K562 (cell line): ENCODE results near the gene CAPZA1. TPM values are rescaled to one million over a fixed set of nuclear protein-coding genes. Genes with fewer than 3 reads are reported as not detected.
A peak's percentile ranks its signal among the peaks of the same experiment; 100 is the strongest.

Experiments used
- ATAC-seq: fragments of 200-7000 bp; cut with Tn5 transposase; 3 replicates; pipeline ENCODE4 v1.9.1; 2020; ENCODE audit warnings: moderate library complexity
- BruUV-seq: library from RNA; stranded (reverse); fragments of 400-500 nt; replicated peaks from 2 replicates; lab custom pipeline; 2021; lab: Mats Ljungman, UMichigan
- CTCF ChIA-PET: fragments of 300-600 bp; formaldehyde crosslinking; extraction: SDS; loops from one replicate; lab custom pipeline; 2021; ENCODE audit warnings: low intra/inter-chr PET ratio; lab: Yijun Ruan, JAX
- POLR2A ChIA-PET: fragments of 300-600, 350-650 bp; sonication (Branson Sonifier 250); formaldehyde crosslinking; extraction: SDS; loops from one replicate; lab custom pipeline; 2021; ENCODE audit warnings: antibody characterized with exemption, inconsistent platforms; lab: Yijun Ruan, JAX
- DNase-seq, 4 experiments: peaks; one replicate each; pipeline versions ENCODE4 v3.0.0 to v3.0.0-alpha.2; 2011 to 2018; ENCODE audit warnings: low spot score in 3 of 4, mixed read lengths in 3 of 4; ENCODE audit errors: extremely low read depth in 1 of 4
- FAIRE-seq: peaks from 2 replicates; lab custom pipeline; 2011; peaks lifted over from hg19 to GRCh38; lab: Jason Lieb, UNC
- H2AFZ ChIP-seq: 2 replicates; pipeline ENCODE4 v1.6.0; 2011; ENCODE audit warnings: low read depth, low read length, control low read depth, inconsistent platforms
- H3K27ac ChIP-seq: fragments of 200-600 bp; 3 replicates; pipeline ENCODE4 v1.8.0; 2011; ENCODE audit warnings: low read depth, mild to moderate bottlenecking, control low read depth, inconsistent platforms, low read length, moderate library complexity, mixed read lengths; ENCODE audit errors: extremely low read depth
- H3K27me3 ChIP-seq, 2 experiments: fragments of 300-600 bp in 1 of 2; 2 replicates in 1 of 2; 3 replicates in 1 of 2; pipeline versions ENCODE4 v1.6.0 to v1.8.0; 2011; ENCODE audit warnings: inconsistent platforms in 2 of 2, low read length in 2 of 2, mild to moderate bottlenecking in 1 of 2, mixed read lengths in 1 of 2, moderate library complexity in 1 of 2; ENCODE audit not compliant: control insufficient read depth in 2 of 2, insufficient read depth in 2 of 2
- H3K36me3 ChIP-seq: fragments of 300-600 bp; 3 replicates; pipeline ENCODE4 v1.8.0; 2011; ENCODE audit warnings: mild to moderate bottlenecking, low read length, inconsistent platforms; ENCODE audit not compliant: control insufficient read depth, insufficient read depth
- H3K4me1 ChIP-seq, 2 experiments: fragments of 200-600 bp in 1 of 2; replicated peaks in 1 of 2; 2 replicates in 1 of 2; 3 replicates in 1 of 2; pipeline versions ENCODE4 v1.5.1 to v1.8.0; 2011; ENCODE audit warnings: inconsistent platforms in 2 of 2, low read length in 2 of 2, mild to moderate bottlenecking in 1 of 2, mixed read lengths in 1 of 2, moderate library complexity in 1 of 2; ENCODE audit not compliant: control insufficient read depth in 2 of 2, insufficient read depth in 2 of 2
- H3K4me2 ChIP-seq: 2 replicates; pipeline ENCODE4 v1.6.1; 2011; ENCODE audit warnings: low read length, control low read depth, inconsistent platforms, mixed read lengths; ENCODE audit not compliant: insufficient read depth
- H3K4me3 ChIP-seq: fragments of 200-600 bp; sonication (generic), shearing (Covaris generic); 2 replicates; pipeline ENCODE4 v1.5.1; 2016; ENCODE audit warnings: control low read depth, inconsistent platforms
- H3K79me2 ChIP-seq: fragments of 200-600 bp; 3 replicates; pipeline ENCODE4 v1.8.0; 2011; ENCODE audit warnings: low read length, inconsistent platforms; ENCODE audit not compliant: control insufficient read depth, insufficient read depth
- H3K9ac ChIP-seq, 2 experiments: 2 replicates each; pipeline versions ENCODE4 v1.6.0 to v1.6.1; 2011; ENCODE audit warnings: low read depth in 2 of 2, low read length in 2 of 2, control low read depth in 1 of 2, inconsistent platforms in 1 of 2, mild to moderate bottlenecking in 1 of 2, mixed read lengths in 1 of 2; ENCODE audit not compliant: insufficient read depth in 1 of 2
- H3K9me1 ChIP-seq: one replicate; pipeline ENCODE4 v1.6.0; 2011; ENCODE audit warnings: inconsistent platforms, mild to moderate bottlenecking, low read length, moderate library complexity; ENCODE audit not compliant: control insufficient read depth, insufficient read depth
- H3K9me3 ChIP-seq: replicated peaks from 2 replicates; pipeline ENCODE4 v1.5.1; 2011; ENCODE audit warnings: low read depth, low read length, inconsistent platforms; ENCODE audit not compliant: control insufficient read depth, insufficient read depth
- H4K20me1 ChIP-seq: replicated peaks from 2 replicates; pipeline ENCODE4 v1.6.1; 2011; ENCODE audit warnings: low read length, inconsistent platforms, mixed read lengths; ENCODE audit not compliant: control insufficient read depth, insufficient read depth
- ASH1L ChIP-seq: fragments of 450-650 bp; IDR thresholded peaks from 2 replicates; pipeline ENCODE4 v1.6.1; 2018; ENCODE audit warnings: borderline replicate concordance, mild to moderate bottlenecking, low read depth; ENCODE audit not compliant: partially characterized antibody
- CREBBP ChIP-seq: IDR thresholded peaks from one replicate; pipeline ENCODE4 v1.6.1; 2012; ENCODE audit warnings: low read depth, mild to moderate bottlenecking, control low read depth, inconsistent platforms, low read length
- RBM25 ChIP-seq: fragments of 200-400 bp; formaldehyde crosslinking; IDR thresholded peaks from 2 replicates; pipeline ENCODE4 v1.6.1; 2018; ENCODE audit warnings: low read length, low read depth, moderate library complexity; ENCODE audit not compliant: severe bottlenecking
- ZNF121 ChIP-seq: sonication (generic); formaldehyde crosslinking; conservative IDR thresholded peaks from 2 replicates; pipeline ENCODE4 v1.8.0; 2022; ENCODE audit warnings: missing genetic modification reagents
- ZNF280B ChIP-seq: fragments of 250-450 bp; sonication (Bioruptor Pico); IDR thresholded peaks from 2 replicates; pipeline ENCODE4 v1.5.1; 2021; ENCODE audit warnings: mild to moderate bottlenecking
- ZNF449 ChIP-seq: fragments of 250-450 bp; sonication (Bioruptor Pico); IDR thresholded peaks from 2 replicates; pipeline ENCODE4 v1.8.0; 2022; ENCODE audit warnings: moderate library complexity, mild to moderate bottlenecking, inconsistent platforms
- WGBS: fragments of 100-300 bp; shearing (Covaris generic); methylation state at CpG from one replicate; pipeline ENCODE4 v1.1.6; 2016; ENCODE audit warnings: low coverage, mixed read lengths; ENCODE audit not compliant: insufficient coverage; ENCODE audit errors: missing lambda C conversion rate; 5-methylcytosine and 5-hydroxymethylcytosine counted together
- in situ Hi-C: fragments of 300-500 bp; cut with MboI; formaldehyde crosslinking; loops from 4 replicates; pipeline ENCODE4 v1.15.0; 2018; ENCODE audit warnings: inconsistent platforms, mixed read lengths
- intact Hi-C: fragments of 100-400 bp; cut with micrococcal nuclease; formaldehyde crosslinking; loops from 2 replicates; pipeline ENCODE4 v1.14.2; 2022
- polyA plus RNA-seq, 8 experiments: library from polyadenylated mRNA; depleted of rRNA in 4 of 8; stranded (reverse) in 5 of 8; unstranded in 3 of 8; fragments of >200 nt; fragmentation: Nextera tagmentation in 2 of 8; fragmentation: Illumina TruSeq in 1 of 8; extraction: Ambion mirVana in 2 of 8; extraction: Trizol in 1 of 8; gene quantifications; 2 replicates each; pipeline versions ENCODE4 v1.2.1 to v1.2.3, GENCODE V29; 2011 to 2014; ENCODE audit warnings: inconsistent platforms in 1 of 8, missing spikeins in 1 of 8
- total RNA-seq, 7 experiments: library from RNA; depleted of rRNA in 6 of 7; stranded (reverse); fragments of >200 nt in 6 of 7; fragmentation: Illumina TruSeq in 2 of 7; extraction: Trizol in 2 of 7; gene quantifications; 2 replicates each; pipeline versions ENCODE4 v1.2.1 to v1.2.3, GENCODE V29; 2011 to 2021; ENCODE audit warnings: low replicate concordance in 1 of 7

CAPZA1 gene
- total and polyA plus RNA-seq, 9 of the 15 experiments (the other 6 are each of a cell fraction or from before 2014, with no cell fraction given), result 237 to 1,020 (median 306) TPM

DNA sequence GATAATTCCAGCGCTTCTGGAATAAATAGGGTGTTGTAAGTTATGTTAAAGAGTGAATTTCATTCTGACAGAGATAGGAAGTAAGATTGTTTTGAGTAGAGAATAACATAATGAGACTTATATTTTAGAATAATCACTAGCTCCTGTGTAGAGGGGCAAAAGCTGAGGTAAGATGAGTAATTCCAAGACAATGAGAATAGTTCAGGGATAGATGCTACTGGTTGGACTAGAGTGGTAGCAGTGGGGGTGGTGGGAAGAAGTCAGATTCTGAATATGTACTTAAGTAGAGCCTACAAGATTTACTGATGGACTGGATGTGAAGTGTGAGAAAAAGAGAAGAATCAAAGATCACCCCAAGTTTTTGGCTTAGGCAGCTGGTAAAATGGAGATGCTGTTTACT lies 31.6 kb downstream of the CAPZA1 start:
- Histone ChIP-seq H4K20me1 (no peaks in the 10 kb centered on the region), H3K27me3 (no peaks in the 10 kb centered on the region), H3K4me3 (no peak overlapping the region), H3K4me1 (no peaks in the 10 kb centered on the region), H3K9me3 (no peaks in the 10 kb centered on the region), H3K27ac (no peak overlapping the region), H3K4me2 (no peak overlapping the region), H3K9ac (no peak overlapping the region), H3K36me3 (peaks cover 96% of the 10 kb centered on the region), H2AFZ (no peak overlapping the region), H3K9me1 (peaks cover under 1% of the 10 kb centered on the region), H3K79me2 (peaks cover 63% of the 10 kb centered on the region)
- in situ Hi-C loops, result no loop called here
- no peak for TF ChIP-seq CREBBP
- no peak for TF ChIP-seq ZNF449 (CRISPR knock-in tag)
- no peak for TF ChIP-seq ASH1L
- TSS peak; percentile 24 for BruUV-seq
- no peak for DNase-seq
- WGBS, result 100% methylated on average over 1 of the region's 1 CpG
- ChIA-PET POLR2A (interaction anchor here (1.2 to 7.0 kb wide), 5 partner anchors 10 to 22 kb away, joined by 3 to 48 read pairs (median 5); partner anchors contain the start of gene MOV10), CTCF (no interaction called here)
- intact Hi-C loops, result no loop called here
- ATAC-seq, result no peak
- FAIRE-seq, result no peak

GRCh38 chr1:112665857-112666256 lies 46.2 kb downstream of the CAPZA1 start:
- CTCF ChIA-PET, result no interaction called here

More at GRCh38 chr1:112665857-112666256, 46.2 kb downstream of the CAPZA1 start:
- POLR2A ChIA-PET, result interaction anchor here (5.9 to 7.2 kb wide), 2 partner anchors 8 to 16 kb away, joined by 48 to 87 read pairs; partner anchors contain the start of gene MOV10
- no peak overlapping the region for H3K9ac ChIP-seq
- H3K9me1 ChIP-seq, result no peaks in the 10 kb centered on the region
- intact Hi-C loops, result no loop called here
- DNase-seq, result no peak
- no peaks in the 10 kb centered on the region for H3K9me3 ChIP-seq
- no peak overlapping the region for H3K27ac ChIP-seq
- no peak overlapping the region for H3K4me3 ChIP-seq
- H3K36me3 ChIP-seq, result peaks cover 96% of the 10 kb centered on the region
- no peak overlapping the region for H2AFZ ChIP-seq
- H3K27me3 ChIP-seq, result no peaks in the 10 kb centered on the region
- BruUV-seq, result no TSS peak
- 74% methylated on average over 3 of the region's 3 CpGs for WGBS
- H3K4me2 ChIP-seq, result no peak overlapping the region
- no peaks in the 10 kb centered on the region for H3K4me1 ChIP-seq
- TF ChIP-seq ZNF280B (CRISPR knock-in tag) (no peak), RBM25 (peak; percentile 52), ZNF121 (CRISPR knock-in tag) (0 out of 2 replicates have a peak, but pooled peaks have one; percentile 29)
- TF ChIP-seq, all 486 proteins: peak for 2
- H3K79me2 ChIP-seq, result no peaks in the 10 kb centered on the region
- FAIRE-seq (no peak), ATAC-seq (no peak)
- H4K20me1 ChIP-seq, result no peaks in the 10 kb centered on the region
- in situ Hi-C loops, result no loop called here
